DMS53 treated with DMSO at 0.1 percent for 48 hours (cell line): ENCODE results near the gene C19orf85.
"Not testable (repeated sequence)": the region's sequence is repeated elsewhere in the genome, so short reads cannot be mapped to it uniquely, and the experiment has no call there.

Experiments
- DNase-seq: peaks from one replicate; lab custom pipeline; 2025; ENCODE audit not compliant: unreplicated experiment; lab: John Stamatoyannopoulos, UW

The C19orf85 gene

GRCh38 chr19:55459950-55460657 is 4.4 kb downstream of the C19orf85 start:
- no peak for DNase-seq

DNA sequence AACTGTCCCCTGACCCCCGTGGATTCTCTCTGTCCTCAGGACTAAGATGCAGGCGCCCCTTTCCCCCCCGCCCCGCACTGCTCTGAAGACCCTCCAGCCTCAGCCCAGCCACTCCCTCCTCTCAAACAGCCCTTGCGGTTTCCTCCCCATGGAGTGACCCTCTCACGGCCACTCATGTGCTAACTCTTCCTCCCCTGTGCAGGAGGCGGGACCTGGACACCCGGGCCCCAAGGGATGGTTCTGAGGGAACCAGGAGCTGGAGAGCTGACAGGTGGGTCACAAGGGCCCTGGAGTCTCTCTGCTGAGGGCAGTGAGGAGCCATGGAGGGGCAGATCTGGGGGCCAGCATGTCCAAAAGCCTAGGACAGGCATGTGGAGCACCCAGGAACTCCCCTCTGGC is 5.0 kb downstream of the C19orf85 start:
- no peak for DNase-seq

- no peak for DNase-seq
These were observed 6.7 kb downstream of the C19orf85 start for GRCh38 chr19:55457683-55458457.

- no peak for DNase-seq
These were observed 8.2 kb downstream of the C19orf85 start for GRCh38 chr19:55456347-55456746.

DNA sequence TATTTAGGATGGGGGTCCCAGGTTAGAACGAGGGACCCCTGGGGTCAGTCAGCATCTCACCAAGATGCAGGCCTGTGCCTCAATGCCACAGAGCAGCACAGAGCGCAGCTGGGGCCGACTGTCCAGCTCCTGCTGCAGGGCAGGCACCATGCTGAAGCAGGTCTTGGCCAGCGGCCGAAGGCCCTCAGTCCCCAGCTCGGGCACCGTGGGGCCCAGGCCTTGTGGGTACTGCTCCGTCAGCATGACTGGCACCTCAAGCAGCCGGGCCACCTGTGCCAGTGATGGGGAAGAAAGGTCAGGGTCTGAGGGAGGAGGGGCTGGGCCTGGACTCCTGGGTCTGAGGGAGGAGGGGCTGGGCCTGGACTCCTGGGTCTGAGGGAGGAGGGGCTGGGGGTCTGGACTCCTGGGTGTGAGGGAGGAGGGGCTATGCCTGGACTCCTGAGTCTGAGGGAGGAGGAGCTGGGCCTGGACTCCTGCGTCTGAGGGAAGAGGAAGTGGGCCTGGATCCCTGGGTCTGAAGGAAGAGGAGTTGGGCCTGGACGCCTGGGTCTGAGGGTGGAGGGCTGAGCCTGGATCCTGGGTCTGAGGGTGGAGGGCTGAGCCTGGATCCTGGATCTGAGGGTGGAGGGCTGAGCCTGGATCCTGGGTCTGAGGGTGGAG is 8.8 kb downstream of the C19orf85 start:
- no peak for DNase-seq

- DNase-seq = peak; percentile 43
These were observed 9.7 kb downstream of the C19orf85 start for GRCh38 chr19:55454787-55455243.

DNA sequence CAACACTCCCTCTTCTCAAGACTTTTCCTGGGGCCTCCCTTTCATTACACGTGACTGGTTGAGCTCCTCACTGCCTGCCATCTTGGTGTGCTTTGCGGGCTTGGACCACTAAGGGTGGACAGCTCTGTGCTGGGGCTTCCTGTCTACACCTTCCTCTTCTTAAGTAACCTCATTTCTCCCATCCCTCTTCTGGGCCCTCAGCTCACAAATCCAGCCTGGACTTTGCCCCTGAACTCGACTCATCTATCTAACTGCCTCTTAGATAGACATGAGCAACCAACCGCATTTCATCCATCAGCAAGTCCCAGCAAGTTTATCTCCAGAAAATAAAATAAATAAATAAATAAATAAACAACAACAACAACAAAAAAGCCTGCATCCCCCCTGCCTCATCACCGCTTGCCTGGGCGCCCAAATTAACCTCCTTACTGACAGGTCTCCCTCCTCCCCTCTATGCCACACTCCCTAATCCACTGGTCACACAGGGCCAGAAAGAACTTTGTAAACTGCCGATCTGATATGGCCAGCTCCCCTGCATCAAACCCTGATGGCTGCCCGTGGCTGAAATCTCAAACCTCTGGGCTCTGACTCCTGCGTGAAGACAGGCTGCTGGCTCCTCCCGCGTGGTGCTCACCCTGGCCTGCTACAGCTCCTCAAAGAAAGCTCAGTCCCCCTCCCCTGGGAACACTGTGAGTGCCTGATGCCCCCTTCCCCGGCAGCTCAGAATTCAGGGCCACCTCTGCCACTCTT is 10.9 kb downstream of the C19orf85 start:
- DNase-seq = no peak

- DNase-seq = peak; percentile 73
These were observed 11.7 kb downstream of the C19orf85 start for GRCh38 chr19:55452749-55453346.

DNA sequence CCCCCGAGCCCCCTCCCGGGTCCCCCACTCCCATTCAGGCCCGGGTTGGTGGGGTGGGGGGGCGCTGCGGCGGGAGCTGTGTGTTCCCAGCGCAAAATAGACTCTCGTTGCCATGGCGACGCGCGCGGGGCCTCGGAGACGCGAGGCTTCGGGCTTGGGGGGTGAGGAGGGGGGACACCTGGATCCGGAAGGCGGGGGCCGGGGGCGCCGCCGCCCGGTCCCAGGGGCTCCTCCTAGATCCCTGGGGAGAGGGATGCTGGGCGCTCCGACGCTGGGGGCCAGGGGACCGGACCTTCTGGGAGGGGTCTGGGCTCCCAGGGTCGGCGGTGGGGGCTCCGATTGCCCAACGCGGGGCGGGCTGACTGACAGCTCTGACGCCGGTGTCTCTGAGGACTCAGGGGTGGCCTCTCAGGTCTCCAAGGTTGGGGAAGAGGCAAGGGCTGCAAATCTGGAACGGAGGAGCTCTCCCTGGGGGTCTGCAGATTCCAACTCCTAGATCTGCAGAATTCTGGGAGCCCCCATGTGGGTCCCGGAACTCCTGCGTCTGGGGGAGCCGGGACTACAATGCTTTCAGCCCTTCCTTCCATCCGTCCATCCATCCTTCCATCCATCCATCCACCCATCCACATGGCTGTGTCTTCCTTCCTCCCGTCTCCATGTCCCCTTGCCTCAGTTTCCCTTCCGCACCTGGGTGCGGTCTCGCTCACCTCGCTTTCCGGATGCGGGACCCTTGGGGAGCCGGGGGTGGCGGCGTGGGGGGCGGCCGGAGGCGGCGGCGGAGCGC is 12.4 kb downstream of the C19orf85 start:
- DNase-seq = no peak

DNA sequence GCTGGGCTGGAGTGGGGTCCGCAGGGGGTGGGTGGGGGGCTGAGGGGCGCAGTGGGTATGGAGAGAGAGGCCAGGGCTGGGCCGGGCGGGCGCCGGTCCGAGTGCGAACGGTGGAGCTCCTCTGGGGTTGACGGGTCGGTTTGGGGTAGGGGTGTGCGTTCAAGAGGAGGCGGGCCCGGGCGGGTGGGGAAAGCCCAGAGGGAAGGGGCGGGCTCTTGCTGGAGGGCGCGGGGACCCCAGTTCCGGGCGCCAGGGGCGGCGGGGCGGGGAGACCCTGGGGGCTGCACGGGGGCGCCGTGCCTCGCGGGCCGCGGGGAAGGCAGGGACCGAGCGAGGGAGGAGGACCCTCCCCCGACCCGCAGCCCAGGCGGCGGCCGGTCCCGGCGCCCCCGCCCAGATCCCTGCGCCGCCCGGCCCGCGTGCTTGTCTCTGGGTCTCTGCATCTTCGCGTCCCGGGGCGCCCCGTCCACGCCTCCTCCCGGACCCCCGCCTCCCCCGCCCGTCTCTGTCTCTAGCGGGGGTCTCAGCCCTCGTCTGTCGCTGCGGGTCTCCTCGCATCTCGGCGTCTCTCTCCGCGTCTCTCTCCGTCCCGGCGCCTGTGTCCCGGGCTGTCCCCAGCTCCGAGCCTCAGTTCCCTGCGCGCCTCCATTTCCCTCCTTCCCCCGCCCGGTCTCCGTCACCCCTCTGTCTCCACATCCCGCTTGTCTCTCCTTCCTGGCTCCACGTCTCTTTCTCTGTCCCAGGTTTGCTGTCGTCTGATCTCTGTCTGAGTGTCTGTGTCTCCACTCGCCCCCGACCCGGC is 13.2 kb downstream of the C19orf85 start:
- DNase-seq = no peak

- no peak for DNase-seq
These were observed 15.1 kb downstream of the C19orf85 start for GRCh38 chr19:55449469-55449868.

GRCh38 chr19:55448175-55448490 is 16.4 kb downstream of the C19orf85 start:
- DNase-seq = not testable (repeated sequence)

DNA sequence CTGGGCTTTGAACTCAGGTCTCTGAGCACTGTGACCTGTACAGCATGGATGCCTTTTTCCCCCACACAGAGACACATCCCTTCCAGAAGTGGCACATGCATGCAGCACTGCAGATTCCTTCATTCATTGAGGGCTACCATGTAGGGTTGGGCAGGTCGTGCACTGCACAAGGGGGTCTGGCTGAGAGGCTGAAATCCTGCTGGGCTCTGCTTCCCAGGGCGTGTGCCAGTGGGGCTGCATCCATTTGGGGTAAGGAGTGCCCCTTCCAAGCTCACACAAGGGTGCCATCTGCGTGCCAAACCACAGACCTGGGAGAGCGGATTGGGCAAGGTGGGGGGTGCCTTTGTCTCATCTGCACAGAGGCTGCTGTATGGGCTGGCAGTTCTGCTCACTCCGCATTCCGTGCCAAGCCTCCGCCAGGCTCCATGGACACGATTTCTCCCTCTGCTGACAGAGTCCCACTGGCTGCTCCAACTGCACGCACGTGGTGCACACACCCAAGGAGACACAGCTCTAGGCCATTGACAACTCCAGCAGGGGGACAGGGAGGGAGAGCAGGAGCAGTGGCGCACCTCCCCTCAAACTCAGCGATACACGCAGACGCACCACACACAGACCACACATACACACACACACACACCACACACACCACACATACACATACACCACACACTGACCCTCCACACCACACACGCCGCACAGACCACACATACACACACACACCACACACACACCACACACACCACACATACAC is 17.0 kb downstream of the C19orf85 start:
- peak; percentile 47 for DNase-seq

- no peak for DNase-seq
These were observed 18.5 kb downstream of the C19orf85 start for GRCh38 chr19:55446060-55446459.

GRCh38 chr19:55444646-55445045 is 19.9 kb downstream of the C19orf85 start:
- DNase-seq = no peak

- no peak for DNase-seq
These were observed 20.6 kb downstream of the C19orf85 start for GRCh38 chr19:55443824-55444480.

DNA sequence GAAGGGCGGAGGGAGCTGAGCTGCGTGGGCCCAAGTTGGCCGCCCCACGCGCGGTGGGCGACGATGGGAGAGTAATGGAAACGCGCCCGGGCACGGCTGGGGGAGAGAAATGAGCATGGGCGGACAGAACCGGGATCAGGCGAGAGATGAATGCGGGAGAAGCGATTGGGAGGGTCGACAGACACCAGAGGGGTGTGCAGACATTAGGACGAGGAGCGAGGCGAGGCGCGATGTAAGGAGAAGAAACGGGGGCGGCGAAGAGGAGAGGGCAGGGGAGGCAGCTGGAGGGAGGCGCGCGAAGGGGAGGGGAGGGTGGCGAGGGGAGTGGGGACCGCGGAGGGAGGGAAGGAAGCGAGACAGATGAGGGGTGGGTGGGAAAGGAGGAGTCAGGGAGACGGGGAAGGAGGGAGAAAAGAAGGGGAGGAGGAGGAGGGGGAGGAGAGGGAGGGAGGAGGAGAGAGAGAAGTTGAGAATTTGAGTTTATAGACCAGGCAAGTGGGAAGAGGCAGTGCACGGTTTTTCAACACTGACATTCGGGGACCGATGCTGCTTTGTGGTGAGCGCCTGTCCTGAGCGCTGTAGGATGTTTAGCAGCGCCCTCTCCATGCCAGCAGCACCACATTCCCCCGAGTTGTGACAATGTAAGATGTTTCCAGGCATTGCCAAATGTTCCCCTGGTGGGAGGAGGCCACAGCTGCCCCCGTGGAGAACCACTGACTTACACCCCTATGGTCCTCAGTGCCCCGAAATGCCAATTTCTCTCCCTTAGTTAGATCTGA is 21.3 kb downstream of the C19orf85 start, which contains the start of gene SHISA7:
SHISA7 (minus strand) TSS at position 256 of the 779 bp plus-strand sequence. CDS start 437 bp downstream, outside the sequence.
- no peak for DNase-seq
